Ramos (cell line): ENCODE data around the gene TEDC2.
"Not testable (repeated sequence)": the region's sequence is repeated elsewhere in the genome, so short reads cannot be mapped to it uniquely, and the experiment has no call there.

Experiments used
- in situ Hi-C: fragments of 300-500 bp; cut with MboI; formaldehyde crosslinking; loops from one replicate; pipeline ENCODE4 v1.14.3; 2022; ENCODE audit warnings: low sequenced_read_pairs; ENCODE audit not compliant: unreplicated experiment

TEDC2 gene

DNA sequence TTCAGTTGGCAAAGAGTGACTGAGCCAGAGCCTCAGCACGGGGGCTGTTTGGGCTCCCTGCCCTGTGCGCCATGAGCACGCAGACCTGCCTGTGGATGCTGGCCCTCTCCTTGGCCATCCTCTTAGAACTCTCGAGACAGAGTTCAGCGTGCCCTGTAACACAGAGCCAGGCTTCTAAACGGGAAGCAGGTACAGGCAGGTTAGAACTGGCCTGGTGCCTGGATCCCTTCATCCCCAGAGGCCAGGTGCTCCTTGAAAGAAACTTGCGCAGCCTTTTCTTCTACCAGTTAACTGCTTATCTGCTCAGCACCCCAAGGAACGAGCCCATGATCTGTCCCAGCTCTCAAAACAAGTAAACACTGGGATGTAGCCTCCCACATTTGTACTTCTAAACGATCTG is 23.8 kb upstream of the TEDC2 start:
- in situ Hi-C loops: no loop called here

DNA sequence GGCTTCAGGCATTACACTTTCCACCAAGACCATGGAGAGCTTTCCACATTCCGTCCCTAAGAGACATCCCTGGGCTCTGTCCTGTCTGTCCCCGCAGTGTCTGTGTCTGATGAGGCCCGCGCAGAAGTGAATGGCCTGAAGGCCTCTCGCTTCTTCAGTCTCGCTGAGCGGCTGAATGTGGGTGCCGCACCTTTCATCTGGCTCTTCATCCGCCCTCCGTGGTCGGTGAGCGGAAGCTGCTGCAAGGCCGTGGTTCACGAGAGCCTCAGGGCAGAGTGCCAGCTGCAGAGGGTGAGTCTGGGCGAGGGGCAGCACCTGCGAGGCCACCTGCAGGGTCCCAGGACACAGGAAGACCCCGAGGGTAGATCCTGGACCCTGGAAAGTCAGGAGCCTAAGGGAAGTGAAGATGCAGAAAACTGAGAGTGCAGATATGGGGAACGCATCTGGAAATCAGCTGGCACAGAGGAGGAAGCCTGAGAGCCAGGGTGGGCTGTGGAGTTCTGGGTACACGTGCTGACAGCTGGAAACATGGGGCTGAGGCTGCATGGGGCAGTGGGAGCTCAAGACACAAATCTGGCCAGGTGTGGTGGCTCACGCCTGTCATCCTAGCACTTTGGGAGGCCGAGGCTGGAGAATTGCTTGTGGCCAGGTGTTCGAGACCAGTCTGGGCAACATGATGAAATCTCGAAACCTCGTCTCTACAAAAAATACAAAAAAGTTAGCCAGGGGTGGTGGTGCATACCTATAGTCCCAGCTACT is 22.7 kb upstream of the TEDC2 start:
- in situ Hi-C loops: no loop called here

DNA sequence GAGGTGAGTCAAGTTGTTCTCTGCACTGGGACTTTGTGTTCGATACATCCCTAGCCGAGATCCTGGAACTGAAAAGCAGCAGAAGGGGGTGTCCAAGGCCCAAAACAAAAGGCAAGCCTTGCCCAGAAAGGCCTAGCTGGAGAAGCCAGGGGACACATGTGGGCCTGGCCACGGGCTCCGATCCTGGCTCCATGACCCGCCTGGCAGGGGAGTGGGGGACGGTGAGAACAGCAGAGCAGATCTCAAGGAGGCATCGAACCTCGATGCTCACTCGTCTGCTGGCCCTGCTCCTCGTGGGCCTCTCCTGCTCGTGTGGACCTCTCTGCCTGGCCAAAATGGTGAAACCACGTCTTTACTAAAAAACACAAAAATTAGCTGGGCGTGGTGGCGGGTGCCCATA is 21.8 kb upstream of the TEDC2 start:
- in situ Hi-C loops: no loop called here

DNA sequence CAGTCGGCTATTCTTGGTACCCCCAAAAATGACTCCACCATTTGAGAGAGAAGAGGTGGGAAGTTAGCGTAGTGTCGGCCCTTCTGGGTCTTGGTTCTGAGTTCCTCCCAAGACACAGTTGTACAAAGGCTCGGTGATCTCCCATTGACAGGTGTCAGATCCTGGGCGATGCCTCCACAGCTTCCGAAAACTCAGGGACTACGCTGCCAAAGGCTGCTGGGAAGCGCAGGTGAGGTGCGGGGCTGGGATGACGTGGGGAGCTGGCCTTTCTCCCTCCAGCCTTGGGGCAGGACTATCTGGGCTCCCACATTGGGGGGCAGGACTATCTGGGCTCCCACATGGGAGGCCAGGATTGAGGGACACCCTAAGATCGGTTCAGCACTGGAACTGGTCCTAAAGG is 20.3 kb upstream of the TEDC2 start:
- in situ Hi-C loops: no loop called here

DNA sequence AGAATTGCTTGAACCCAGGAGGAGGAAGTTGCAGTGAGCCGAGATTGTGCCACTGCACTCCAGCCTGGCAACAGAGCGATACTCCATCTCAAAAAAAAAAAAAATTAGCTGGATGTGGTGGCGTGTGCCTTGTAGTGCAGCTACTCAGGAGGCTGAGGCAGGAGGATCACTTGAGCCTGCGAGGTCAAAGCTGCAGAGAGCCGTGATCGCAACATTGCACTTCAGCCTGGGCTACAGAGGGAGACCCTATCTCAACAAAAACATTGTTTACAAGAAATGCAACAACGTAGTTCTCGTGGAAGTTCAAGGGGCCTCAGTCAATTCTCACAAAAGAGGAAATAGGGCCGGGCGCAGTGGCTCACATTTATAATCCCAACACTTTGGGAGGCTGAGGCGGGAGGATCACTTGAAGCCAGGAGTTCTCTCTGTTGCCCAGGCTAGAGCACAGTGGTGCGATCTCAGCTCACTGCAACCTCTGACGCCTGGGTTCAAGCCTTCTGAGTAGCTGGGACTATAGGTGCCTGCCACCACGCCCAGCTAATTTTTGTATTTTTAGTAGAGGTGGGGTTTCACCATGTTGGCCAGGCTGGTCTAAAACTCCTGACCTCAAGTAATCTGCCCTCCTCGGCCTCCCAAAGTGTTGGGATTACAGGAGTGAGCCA is 18.6 kb upstream of the TEDC2 start:
- in situ Hi-C loops: not testable (repeated sequence)

DNA sequence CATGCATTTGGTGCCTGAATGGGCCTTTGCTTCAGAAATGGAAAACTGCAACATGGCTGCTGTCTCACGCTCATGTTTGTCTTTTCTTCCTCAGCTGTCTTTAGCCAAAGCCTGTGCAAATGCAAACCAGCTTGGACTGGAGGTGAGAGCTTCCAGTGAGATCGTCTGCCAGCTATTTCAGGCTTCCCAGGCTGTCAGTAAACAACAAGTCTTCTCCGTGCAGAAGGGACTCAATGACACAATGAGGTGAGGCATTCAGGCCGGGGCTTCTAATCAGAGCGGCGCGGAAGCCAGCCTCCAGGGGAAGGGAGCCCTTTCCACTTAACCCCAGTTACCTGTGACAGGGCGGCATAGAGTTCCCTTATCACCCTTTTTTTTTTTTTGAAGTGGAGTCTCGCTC is 16.4 kb upstream of the TEDC2 start:
- in situ Hi-C loops: no loop called here

DNA sequence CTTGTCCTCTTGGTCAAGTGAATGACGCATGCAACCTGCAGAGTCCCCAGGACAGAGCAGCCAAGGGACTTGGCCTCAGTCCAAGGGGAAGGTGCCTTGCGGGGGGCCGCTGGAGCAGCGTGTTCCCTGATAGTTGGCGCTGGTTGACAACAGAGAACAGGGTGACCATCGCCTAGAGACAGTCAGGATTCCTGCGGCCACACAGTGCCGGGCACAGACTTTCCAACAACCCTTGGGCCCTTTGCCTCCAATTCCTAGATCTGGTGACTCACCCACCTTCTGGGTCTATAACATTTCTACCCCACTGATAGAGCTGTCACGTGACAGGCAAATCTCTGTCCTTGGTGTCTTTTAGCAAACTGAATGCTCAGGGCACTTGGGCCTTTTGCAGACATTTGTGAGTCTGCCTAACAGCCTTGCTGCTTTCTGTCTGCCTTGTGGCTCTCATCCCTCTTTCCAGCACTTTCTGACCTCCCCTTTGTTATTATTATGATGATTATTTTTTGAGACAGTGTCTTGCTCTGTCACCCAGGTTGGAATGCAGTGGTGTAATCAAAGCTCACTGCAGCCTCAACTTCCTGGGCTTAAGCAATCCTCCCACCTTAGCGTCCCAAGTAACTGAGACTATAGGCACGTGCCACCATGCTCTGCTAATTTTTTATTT is 11.9 kb upstream of the TEDC2 start:
- in situ Hi-C loops: no loop called here

DNA sequence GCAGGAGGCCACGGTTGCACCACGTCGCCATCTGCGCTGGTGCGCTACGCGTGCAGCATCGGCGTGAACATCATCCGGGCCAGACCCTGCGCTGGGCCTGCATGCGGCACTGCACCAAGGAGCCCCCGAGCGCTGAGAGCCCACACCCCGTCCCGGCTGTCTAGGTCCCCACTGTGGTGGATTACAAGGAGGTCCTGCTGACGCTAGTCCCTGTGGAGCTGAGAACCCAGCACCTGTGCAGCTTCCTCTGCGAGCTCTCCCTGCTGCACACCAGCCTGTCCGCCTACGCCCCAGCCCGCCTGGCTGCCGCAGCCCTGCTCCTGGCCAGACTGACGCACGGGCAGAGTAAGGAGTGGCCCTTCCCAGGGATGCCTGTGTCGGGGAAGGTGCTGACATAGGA is 10.8 kb upstream of the TEDC2 start:
- in situ Hi-C loops: no loop called here

DNA sequence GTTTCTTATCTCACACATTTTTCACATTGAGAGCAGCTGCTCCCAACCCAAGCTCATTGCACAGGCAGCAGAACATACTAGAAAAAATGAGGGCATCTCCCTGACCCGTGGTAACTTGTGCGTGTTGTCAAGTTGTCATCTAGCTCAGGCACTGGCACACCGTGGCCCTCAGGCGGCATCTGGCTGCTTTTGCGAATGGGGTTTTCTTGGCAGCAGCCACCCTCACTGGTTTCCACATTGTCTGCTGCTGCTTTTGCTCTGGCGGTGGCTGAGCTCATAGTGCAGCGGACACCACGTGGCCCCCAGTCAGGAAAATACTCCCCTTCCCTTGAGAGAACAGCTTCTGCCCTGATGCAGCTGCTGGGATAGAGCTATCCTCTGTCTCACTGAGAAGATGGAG is 9.4 kb upstream of the TEDC2 start:
- in situ Hi-C loops: no loop called here

DNA sequence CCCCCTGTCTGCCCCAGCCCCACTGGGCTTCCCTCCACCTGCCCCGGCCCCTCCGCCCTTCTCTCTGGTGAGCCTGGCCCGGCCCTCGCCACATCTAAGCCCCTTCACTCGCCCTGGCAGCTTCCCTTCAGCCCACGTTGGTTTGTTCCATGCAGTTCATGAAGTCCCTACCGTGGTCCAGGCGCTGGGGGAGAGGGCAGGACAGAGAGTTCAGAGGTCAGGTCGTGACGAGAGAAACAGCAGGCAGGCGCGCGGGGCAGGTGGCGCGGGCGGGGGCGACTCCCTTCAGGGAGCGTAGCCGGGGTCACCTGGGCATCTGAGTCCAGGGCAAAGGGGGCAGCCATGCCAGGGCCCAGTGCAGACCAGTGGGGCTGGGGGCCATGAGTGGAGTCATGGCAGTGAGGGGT is 8.9 kb upstream of the TEDC2 start:
- in situ Hi-C loops: no loop called here

DNA sequence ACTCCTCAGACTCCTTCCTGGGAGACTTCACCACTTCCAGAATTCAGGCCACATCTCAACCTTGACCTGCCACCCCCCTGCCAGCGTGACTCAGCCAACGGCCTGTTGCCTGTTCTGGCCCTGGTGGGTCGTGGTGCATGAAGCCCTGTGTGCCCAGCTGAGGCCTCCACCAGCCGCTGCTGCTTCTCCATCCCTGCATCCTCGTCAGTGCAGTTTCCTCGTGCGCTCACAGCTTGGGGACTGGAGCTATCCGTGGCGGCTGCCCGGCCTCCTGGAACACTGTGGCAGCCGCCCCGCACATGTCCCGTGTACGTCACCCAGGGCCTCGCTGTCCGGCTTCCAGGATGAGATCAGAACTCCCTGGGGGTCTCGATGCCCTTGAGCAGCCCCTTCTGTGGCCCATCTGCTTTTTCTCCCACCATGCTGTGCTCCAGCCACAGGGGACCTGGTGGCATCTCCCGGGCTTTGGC is 8.0 kb upstream of the TEDC2 start:
- in situ Hi-C loops: no loop called here

DNA sequence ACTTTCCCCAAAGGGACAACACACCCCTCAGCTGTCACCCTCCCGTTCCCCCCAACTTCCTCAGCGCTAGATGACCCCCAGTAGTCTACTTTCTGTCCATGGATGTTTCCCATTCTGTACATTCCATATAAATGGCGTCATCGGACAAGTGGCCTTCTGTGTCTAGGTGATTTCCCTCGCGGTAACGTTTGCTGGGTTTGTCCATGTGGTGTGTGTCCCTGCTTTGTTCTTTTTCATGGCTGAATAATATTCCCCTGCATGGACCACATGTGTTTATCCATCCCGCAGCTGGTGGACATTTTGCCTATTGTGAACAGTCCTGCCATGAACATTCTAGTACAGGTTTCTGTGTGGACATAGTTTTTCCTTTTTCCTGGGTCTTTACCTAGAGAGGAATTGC is 7.3 kb upstream of the TEDC2 start:
- in situ Hi-C loops: no loop called here

DNA sequence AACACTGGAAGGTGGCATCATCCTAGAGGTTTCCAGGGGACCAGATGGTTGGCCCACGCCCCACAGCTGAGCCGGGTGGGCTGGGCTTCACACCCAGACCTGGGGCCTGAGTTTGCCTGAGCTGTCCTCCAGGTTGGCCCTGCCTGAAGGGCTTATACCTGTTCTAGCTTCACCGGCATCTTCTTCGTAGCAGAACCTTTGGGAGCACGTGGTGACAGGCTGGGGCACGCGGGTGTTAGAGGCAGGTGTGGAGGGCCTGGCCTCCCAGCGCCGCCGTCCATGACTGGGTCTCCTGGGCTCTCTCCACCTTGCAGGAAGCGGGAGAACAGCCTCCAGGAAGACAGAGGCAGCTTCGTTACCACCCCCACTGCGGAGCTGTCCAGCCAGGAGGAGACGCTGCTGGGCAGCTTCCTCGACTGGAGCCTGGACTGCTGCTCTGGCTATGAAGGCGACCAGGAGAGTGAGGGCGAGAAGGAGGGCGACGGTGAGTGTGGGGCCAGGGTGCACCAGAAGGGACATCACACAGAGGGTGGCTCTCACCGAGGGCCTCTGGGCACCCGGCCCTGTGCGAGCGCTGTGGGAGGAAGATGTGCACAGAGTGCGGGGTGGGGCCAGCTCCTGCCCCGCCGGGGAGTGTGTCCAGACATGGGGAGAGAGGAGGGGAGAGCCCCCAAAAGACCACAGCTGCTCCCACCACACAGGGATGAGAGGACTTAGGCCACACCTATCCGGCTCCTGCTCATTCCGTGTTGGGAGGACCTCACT is 4.6 kb upstream of the TEDC2 start:
- in situ Hi-C loops: no loop called here

DNA sequence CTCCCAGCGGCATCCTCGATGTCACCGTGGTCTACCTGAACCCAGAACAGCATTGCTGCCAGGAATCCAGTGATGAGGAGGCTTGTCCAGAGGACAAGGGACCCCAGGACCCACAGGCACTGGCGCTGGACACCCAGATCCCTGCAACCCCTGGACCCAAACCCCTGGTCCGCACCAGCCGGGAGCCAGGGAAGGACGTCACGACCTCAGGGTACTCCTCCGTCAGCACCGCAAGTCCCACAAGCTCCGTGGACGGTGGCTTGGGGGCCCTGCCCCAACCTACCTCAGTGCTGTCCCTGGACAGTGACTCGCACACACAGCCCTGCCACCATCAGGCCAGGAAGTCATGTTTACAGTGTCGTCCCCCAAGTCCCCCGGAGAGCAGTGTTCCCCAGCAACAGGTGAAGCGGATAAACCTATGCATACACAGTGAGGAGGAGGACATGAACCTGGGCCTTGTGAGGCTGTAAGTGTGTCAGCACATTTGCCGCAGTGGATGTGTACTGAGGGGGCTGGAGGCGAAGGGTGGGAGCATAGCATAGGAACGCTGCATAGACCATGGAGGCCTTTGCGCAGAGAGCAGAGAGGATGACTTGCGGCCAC is 3.3 kb upstream of the TEDC2 start:
- in situ Hi-C loops: no loop called here

DNA sequence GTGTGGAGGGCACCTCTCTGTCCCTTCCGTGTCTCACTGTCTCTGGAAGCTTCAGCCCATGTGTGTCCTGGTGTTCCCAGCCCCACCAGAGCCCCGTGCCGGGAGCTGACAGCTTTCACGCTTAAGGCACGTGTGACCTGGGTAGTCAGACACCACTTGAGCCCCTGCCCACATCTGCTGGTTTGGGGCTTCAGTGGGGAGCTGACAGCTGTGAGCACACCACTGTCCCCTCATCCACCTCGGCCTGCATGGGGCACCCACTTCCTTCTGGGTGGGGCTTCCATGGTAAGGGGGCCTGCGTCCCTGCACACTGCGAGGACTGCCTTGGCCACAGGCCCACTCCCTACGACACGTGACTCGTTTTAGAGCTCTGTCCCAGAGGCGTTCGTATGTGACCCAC is 2.6 kb upstream of the TEDC2 start:
- in situ Hi-C loops: no loop called here

DNA sequence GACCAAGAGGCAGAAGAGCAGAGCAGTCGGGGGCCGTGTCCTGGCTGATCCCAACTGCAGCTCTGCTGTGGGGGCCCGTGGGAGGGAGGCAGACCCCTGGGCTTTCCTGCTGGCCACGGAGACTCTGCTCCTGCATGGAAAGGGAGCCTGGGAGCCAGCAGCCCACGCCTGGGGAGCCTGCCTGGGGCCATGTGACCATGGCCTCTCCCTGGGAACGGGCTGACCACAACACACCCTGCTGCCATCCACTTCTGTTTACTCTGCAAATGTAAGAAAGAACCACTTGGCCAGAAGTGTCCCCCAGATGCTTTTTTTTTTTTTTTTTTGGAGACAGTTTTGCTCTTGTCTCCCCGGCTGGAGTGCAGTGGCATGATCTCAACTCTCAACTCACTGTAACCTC is 2.0 kb upstream of the TEDC2 start:
- in situ Hi-C loops: no loop called here

DNA sequence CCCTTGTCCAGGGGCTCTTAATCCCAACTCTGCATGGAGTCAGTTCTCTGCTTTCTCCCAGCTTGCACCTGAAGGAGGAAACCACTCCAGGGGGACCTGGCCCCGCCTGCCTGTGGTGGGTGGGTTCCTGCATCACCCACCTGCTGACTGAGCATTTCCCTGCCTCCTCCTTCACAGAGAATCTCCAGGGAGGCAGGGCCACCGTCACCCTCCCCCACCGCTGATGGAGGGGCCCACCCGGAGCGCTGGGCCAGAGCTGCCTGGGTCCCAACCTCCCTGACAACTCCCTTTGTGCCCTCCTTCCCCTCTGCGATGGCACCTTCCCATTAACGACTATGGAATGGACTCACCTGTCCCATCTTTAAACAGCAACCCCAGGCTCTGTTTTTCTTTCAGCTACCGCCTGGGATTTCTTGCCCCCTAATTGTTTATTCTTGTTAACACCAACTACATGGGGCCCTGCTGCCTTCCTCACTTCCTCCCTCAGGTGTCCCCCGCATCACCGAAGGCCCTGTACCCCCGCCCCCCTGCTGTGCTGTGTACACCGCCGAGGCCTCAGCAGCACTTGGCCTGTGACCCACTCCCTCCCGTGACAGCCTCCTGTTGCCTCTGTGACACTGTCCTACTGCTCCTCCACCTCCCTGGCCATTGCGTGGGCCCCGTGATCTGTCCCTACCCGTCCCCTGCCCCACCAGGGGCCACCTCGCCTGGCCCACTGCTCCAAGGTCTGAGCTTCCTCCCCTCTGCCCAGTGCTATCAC is 842 bp upstream of the TEDC2 start:
- in situ Hi-C loops: no loop called here

DNA sequence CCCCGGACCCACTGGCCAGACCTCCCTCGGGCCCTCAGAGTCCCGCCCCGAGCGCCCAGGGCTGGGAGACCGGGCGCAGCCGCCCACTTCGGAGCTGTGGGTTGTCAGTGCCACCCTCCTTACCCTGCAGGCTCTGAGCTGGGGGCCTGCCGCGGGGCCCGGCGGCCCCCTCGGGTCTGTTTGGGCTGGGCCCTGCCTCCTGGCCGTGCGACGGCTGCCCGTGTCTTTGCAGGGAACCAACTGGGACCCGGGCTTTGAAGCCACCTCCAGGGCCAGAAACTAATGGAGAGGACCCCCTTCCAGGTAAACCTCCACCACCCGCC is 443 bp downstream of the TEDC2 start:
- in situ Hi-C loops: no loop called here

DNA sequence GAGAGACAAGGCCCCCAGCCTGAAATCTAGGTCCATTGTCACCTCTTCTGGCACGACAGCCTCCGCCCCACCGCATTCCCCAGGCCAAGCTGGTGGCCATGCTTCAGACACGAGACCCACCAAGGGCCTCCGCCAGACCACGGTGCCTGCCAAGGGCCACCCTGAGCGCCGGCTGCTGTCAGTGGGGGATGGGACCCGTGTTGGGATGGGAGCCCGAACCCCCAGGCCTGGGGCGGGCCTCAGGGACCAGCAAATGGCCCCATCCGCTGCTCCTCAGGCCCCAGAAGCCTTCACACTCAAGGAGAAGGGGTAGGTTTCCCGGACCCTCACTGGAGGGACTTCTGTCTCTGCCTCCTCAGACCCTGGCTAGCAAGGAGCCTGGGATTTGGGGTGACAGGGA is 1.0 kb downstream of the TEDC2 start:
- in situ Hi-C loops: no loop called here
